NCI-H2196 (cell line): Measurements from ENCODE around the gene NBPF4.
A peak's percentile ranks its signal among the peaks of the same experiment; 100 is the strongest.
"Not testable (repeated sequence)": the region's sequence is repeated elsewhere in the genome, so short reads cannot be mapped to it uniquely, and the experiment has no call there.

ENCODE experiments used
- DNase-seq: peaks from one replicate; lab custom pipeline; 2025; ENCODE audit not compliant: unreplicated experiment; lab: John Stamatoyannopoulos, UW

The NBPF4 gene

GRCh38 chr1:108211014-108211413 lies 32.9 kb downstream of the NBPF4 start:
- DNase-seq, result no peak

GRCh38 chr1:108209456-108210108 lies 34.3 kb downstream of the NBPF4 start:
- DNase-seq, result no peak

GRCh38 chr1:108208724-108209446 lies 35.0 kb downstream of the NBPF4 start:
- no peak for DNase-seq

- DNase-seq, result not testable (repeated sequence)
Observed at GRCh38 chr1:108203582-108203981, 40.3 kb downstream of the NBPF4 start.

- no peak for DNase-seq
Observed at GRCh38 chr1:108201687-108202086, 42.2 kb downstream of the NBPF4 start.

- no peak for DNase-seq
Observed at GRCh38 chr1:108200687-108201051, 43.2 kb downstream of the NBPF4 start.

GRCh38 chr1:108199781-108200686 lies 43.8 kb downstream of the NBPF4 start, which contains the start of gene SLC25A24:
Gene SLC25A24, minus strand, starts transcription at chr1:108200343. Its CDS starts 205 bp downstream, at chr1:108200138.
- DNase-seq, result peak; percentile 47

- no peak for DNase-seq
Observed at GRCh38 chr1:108199201-108199691, 44.6 kb downstream of the NBPF4 start.

GRCh38 chr1:108194051-108194450 lies 49.8 kb downstream of the NBPF4 start:
- no peak for DNase-seq

GRCh38 chr1:108193333-108193732 lies 50.5 kb downstream of the NBPF4 start:
- DNase-seq, result no peak

GRCh38 chr1:108192581-108192980 lies 51.3 kb downstream of the NBPF4 start:
- no peak for DNase-seq

GRCh38 chr1:108190686-108191416 lies 53.0 kb downstream of the NBPF4 start:
- DNase-seq, result no peak

- no peak for DNase-seq
Observed at GRCh38 chr1:108190001-108190634, 53.8 kb downstream of the NBPF4 start.

GRCh38 chr1:108188801-108189200 lies 55.1 kb downstream of the NBPF4 start:
- DNase-seq, result no peak

- no peak for DNase-seq
Observed at GRCh38 chr1:108182959-108183700, 60.7 kb downstream of the NBPF4 start.

- DNase-seq, result no peak
Observed at GRCh38 chr1:108179018-108179417, 64.9 kb downstream of the NBPF4 start.
